GM19463 (cell line): ENCODE data around the gene GPATCH4.
A peak's percentile ranks its signal among the peaks of the same experiment; 100 is the strongest.
"Not testable (repeated sequence)": the region's sequence is repeated elsewhere in the genome, so short reads cannot be mapped to it uniquely, and the experiment has no call there.

Experiments used
- ATAC-seq: cut with Tn5 transposase; IDR thresholded peaks from one replicate; pipeline ENCODE4 v1.9.1; 2021; ENCODE audit warnings: mild to moderate bottlenecking, moderate library complexity; ENCODE audit not compliant: unreplicated experiment

The GPATCH4 gene

DNA sequence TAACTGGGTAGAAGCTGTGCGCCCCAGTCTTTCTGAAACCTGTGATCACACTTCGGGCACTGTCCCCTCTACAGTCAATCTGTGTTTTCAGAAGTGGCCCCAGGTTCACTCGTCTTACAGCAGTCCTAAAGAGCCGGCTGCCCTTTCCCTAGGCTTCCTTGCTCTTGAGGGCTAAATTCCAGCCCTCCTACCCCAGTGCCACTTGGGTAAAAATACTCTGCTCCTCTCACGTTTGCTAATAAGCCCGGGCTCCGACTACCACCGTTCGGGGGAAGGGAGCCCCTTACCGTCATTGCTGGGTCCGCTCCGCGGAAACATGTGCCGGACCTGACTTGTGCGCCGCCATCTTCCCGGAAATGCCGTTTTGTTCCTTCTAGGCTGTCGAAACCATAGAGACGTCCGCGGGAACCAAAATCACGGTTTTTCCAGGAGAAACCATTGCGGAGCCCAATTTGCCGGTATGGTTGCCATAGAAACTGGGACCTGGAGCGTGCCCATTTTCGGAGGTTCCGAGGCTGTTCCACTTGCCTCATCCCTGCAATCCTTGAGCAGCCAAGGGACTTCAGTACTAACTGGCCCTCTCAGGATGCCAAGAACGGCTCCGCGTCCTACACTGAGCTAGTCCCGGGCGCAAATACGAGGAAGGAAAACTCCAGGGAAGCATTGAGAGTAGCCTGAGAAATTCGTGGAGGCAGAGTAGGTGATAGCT lies at the start of gene GPATCH4:
Gene GPATCH4 (minus strand): TSS at position 358 of the 709 bp plus-strand sequence.
- ATAC-seq: peak; percentile 60

DNA sequence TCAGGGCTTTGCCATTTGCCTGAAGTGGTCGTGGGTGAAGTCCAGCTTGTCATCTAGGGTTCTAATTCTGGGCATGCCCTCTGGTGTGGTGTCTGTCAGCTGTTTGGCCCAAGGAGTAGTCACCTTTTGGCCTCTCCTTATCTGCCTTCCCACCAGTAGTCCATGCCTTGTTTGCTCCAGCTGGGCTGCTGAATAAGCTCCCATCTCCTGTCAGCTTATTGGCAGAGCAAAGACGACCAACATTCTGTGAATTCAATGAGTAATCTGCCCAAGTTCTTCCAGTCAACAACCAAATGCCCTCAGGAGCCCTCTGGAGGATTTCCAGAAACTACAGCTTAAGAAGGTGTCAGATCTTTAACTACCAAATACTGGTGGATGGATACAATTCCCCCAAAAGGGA lies 47.7 kb upstream of the GPATCH4 start:
- no peak for ATAC-seq

DNA sequence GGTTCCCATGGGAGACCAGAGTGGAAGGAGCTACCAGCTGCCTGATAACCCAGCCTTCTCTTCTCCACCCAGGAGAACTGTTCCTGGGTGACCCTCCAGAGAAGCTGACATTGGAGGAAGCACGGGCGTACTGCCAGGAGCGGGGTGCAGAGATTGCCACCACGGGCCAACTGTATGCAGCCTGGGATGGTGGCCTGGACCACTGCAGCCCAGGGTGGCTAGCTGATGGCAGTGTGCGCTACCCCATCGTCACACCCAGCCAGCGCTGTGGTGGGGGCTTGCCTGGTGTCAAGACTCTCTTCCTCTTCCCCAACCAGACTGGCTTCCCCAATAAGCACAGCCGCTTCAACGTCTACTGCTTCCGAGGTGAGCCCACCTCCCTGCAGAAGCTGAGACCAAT lies 47.2 kb upstream of the GPATCH4 start:
- no peak for ATAC-seq

DNA sequence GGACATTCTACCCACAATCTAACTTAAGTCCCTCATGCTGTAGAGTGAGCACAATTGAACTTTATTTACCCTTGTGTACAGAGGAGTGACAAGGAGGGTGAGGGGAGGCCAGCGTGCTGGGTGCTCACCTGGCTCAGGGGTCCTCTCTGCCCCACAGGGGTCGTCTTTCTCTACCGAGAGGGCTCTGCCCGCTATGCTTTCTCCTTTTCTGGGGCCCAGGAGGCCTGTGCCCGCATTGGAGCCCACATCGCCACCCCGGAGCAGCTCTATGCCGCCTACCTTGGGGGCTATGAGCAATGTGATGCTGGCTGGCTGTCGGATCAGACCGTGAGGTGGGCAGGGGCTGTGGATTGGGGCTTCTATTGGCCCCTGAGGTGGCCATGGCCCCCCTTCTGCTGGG lies 46.1 kb upstream of the GPATCH4 start:
- no peak for ATAC-seq

DNA sequence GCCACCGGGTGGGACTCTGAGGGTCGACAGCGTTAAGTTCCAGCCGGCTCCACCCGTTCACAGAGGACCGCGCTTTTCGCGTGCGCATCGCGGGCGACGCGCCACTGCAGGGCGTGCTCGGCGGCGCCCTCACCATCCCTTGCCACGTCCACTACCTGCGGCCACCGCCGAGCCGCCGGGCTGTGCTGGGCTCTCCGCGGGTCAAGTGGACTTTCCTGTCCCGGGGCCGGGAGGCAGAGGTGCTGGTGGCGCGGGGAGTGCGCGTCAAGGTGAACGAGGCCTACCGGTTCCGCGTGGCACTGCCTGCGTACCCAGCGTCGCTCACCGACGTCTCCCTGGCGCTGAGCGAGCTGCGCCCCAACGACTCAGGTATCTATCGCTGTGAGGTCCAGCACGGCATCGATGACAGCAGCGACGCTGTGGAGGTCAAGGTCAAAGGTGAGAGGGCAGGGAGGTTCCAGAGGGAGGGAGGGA lies 45.5 kb upstream of the GPATCH4 start:
- no peak for ATAC-seq

DNA sequence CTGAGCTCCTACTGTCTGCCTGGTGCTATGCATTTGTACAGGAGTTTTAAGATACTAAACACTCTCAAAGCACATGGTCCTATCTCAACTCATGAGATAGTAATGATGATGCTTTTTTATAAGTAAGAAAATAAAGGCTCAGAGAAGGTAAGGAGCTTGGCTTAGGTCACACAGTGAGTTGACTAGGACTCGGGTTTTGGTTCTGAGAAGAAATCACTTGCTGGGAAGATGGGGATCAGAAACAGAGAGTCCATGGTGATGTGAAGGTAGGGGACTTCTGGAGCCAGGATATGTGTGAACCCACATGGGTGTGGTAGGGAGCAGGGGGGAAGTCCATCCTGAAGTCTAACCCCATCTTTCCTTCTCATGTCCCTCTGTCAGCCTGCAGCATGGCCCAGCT lies 44.4 kb upstream of the GPATCH4 start:
- no peak for ATAC-seq

DNA sequence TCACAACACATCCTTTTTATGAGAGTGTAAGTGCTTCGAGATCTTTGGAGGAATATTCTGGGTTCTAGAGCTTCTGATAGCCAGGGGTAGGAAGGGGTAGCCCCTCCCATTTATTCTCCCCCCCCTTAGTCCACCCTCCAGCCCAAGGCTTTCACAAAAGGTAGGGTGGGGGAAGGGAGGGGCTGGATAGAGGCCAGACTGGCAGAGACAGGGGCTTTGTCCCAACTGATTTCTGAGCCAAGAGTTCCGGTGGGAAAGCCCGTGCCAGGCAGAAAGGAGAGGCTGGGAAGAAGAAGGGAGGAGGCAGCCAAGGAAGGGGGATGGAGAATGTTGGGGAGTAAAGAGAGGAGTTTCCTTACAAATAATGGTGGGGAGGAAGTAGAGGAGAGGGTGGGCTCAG lies 43.8 kb upstream of the GPATCH4 start:
- no peak for ATAC-seq

DNA sequence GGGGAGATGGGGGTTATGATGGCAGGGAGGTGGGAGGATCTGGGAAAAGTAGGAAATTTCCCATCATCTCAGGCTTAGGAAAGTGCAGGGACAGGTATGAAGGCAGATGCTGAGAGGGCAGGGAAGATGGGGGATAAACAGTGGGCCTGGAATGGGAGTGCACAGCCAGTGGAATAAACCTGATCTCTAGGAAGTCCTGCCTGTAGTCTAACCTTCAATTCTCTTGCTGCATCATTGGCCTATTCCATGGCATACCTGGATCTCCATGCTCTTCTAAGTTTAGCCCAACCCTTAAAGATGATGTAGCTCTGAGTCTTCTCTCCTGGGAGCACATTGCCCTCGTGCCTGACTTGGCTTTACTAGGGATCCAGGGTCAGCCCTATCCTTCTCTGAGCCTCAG lies 43.4 kb upstream of the GPATCH4 start:
- no peak for ATAC-seq

DNA sequence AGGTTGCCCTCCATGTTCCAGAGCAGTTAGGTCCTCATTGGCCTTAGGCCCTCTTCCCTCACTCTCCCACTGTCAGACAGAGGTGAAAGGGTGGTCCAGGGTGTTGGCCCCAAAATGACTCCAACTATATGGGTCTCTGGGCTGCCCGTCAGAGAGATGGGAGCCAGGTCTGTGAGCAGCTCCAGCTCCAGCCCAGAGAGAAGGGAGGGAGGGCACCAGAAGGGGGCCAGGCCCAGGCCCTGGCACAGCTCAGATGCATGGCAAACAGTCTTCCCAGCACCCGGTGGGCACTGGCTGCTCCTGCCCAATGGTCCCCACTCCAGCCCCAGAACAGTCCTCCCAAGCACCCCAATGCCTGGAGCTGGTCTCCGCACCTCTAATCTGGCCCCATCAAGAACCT lies 42.9 kb upstream of the GPATCH4 start:
- ATAC-seq: no peak

DNA sequence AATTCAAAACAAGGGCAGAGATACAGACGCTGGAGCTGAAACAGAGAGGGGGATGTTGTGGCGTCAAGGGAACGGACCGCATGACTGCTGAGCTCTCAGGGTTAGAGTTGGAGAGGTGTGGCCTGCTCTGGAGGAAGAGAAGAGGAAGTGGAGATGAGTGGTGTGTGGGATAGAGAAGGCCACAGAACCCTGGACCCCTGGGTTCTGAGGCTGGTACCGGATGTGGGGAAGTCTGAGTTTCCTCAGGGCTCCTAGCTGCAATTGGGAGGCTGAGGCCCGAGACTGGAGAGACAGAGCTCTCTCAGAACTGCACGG lies 42.5 kb upstream of the GPATCH4 start:
- no peak for ATAC-seq

DNA sequence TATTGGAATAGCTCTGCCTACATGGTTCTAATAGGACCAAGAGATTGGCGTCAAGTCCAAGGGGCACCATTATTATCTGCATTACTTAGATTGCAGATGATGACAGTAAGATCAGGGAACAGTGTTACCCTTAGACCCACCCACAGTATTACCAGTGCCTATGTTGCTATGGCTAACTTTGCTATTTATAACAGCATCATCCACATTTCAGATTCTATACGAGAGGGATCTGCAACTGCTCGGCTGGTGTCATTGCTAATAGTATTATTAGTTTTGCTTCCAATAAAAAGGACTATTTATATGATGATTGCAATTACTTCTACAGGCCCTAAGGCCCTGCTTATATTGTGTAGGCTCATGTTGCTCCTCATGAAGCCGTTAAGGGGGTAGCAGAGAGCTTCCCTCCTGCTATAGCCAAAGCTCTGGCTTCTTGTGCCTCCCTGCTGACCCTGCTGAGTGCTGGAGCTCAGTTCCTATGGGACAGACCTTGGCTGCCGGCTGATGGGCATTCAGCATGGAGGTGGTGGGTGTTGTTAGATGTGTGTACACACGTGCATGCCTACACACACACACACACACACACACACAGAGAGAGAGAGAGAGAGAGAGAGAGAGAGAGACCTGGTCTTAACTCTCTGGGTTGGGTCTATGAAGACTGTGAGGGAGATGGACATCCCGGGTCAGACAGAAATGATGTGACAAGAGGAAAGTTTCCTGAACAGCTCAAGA lies 41.9 kb upstream of the GPATCH4 start:
- no peak for ATAC-seq

DNA sequence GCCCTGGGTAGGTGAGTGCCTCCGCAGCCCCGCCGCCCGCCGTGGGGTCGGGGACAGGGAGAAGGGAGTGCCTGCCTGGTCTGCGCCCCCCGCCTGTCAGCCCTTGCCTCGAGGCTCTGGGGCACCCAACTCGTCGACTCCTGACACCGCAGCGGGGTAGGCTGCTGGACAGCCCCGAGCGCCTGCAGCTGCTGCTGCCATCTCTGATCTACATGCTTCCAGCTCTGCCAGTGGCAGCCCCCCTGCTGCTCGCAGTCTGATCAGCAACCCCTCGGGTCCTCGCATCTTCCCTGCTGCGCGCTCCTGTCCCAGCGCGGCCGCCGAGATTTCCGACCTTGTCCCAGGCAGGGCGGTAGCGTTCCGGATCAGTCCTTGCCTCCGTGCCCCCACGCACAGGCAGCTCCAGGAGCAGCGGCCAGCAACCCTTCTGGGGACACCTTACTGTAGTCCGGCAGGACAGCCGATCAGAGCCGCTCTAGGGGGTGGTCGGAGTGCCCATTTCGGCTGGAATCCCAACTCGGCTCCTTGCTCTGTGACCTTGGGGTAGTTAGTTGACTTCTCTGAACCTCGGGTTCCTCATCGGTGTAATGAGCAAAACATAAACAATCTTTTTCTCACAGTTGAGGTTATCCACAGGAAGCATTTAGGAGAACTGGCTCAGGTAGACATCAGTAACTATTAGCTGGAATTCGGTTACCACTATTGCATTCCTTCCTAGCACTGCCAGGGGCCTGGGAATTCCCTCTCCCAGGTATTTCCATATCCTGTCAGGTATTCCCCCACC lies 41.2 kb upstream of the GPATCH4 start:
- no peak for ATAC-seq

DNA sequence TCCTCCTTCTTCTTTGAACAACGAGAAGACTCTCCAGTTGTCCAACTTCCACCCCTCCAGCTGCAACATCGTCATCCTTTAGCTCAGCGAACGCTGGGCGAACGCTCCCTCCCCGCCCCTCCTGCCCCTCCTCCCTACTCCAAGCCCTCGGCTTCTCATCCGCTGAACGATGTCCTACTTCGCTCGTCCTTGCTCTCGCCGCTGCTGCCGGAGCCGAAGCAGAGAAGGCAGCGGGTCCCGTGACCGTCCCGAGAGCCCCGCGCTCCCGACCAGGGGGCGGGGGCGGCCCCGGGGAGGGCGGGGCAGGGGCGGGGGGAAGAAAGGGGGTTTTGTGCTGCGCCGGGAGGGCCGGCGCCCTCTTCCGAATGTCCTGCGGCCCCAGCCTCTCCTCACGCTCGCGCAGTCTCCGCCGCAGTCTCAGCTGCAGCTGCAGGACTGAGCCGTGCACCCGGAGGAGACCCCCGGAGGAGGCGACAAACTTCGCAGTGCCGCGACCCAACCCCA lies 40.5 kb upstream of the GPATCH4 start, which contains the start of gene BCAN:
Gene BCAN (plus strand): TSS at position 357 of the 504 bp plus-strand sequence. CDS start 3,938 bp downstream, outside the sequence.
- no peak for ATAC-seq

DNA sequence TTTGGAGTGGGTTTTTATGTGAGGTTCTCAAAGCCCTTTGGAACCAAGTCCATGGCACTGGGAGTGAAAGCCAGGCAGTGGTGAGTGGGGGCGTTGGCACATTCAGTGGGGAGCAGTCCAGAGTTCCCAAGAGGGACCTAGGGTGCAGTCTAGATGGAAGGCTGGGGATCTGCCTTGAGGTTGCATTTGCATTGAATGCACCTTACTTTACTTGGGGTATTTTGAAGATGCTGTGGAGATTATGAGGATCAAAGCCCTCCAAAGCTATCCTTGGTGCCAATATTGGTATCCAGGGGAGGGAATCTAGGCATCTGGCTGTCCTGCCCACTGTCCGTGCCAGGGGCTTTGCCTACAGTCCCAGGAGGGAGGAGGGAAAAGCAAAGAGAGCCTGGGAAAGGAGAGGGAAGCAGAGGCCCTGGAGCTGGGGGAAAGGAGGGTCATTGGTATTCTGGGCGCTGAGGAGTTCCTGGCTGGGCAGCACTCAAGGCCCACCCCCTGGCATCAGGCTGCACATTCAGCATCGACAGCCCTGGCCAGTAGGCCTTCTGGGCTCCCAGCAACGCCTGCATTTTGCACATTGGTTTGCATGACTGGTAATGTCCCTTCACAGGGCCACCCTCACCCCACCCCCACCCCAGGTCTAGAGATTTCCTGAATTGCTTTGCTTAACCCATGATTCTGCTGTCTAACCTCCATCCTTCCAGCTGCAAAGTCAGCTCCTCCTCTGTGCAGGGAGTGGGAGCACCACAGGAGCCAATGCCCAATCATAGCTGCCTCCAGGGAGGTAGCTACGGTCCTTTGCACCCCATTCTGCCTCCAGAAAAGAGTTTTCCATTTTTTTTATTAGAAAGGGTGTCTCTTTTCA lies 39.8 kb upstream of the GPATCH4 start:
- ATAC-seq: no peak

DNA sequence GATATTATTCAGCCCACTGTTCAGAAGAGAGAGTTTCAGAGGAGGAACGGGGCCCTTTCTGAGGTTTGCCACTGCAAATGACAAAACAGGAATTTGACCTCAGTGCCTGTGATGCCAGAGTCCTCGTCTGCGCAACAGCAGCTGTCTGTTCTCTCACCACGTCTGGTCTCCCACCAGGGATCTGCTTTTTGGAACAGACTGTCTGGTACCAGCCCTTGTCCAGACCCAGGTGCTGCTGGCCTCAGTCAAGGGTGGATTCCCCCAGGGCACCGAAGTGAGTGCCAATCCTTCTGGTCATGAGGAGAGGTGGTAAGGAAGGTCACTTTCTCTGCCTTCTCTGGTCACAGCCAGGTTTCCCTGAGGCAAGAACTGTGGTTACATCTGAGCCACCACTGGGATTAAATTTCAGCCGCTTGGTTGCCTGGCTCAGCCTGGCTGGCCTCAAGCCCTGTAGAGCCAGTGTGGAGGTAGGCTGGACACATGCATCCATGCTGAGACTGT lies 38.4 kb upstream of the GPATCH4 start:
- ATAC-seq: no peak

DNA sequence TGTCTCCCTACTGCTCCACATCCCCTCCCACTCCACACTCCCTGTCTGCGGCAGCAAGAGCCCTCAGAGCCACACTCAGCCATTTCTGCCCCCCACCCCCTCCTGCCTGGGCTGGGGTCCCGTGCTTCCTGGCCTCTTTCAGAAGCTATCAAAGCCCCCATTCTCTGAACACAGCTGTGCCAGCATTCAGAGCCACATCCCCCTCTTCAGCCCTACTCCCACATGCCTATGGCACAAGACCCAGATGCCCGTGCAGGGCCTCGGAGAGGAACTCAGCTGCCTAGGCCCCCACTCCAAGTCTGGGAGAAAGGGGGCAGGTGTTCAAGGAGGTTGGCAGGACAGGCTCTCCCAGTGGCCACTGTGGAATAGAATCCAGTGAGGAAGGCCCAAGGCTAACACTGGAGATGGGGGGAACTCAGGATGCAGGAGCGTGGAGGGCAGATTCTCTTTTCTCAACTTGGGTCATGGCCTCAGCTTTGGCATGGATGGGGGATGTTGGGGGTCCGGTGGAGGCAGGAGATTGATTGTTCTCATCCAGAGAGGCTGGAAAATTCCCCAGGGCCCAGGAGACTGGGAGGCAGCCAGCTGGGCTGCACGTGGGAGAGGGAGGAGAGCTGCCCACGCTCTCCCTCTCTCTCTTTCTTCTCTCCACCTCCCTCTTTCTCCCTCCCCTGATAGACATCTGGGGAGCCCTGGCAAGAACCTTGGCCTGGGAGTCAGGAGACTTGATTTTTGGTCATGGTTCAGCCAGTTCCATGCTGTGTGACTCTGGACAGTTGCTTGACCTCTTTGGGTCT lies 37.1 kb upstream of the GPATCH4 start:
- no peak for ATAC-seq

DNA sequence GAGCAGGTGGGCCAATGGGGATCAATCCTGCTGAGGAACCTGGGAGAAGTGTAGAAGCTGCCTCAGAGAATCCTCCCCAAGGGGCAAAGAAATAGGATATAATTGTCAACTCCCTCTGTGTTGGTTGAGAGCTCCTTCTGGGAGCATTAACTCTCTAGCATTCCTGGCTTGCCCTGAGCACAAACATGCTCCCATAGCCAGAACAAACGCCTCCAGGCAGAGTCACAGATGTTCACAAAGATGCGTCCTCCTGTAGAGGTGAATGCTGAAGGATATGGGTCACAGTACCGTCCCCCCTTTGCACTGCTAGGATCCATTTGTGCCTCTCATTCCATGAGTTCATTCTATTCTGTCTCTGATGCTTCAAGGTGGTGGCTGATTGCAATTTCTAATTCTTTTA lies 31.1 kb upstream of the GPATCH4 start:
- no peak for ATAC-seq

DNA sequence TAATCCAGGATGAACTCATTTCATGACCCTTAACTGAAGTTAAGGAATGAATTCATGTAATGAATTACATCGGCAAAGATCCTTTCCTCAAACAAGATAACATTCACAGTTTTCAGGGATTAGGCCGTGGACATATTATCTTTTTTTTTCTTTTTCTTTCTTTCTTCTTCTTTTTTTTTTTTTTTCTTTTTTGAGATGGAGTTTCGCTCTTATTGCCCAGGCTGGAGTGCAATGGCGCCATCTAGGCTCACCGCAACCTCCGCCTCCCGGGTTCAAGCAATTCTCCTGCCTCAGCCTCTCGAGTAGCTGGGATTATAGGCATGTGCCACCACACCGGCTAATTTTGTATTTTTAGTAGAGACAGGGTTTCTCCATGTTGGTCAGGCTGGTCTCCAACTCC lies 29.9 kb upstream of the GPATCH4 start:
- ATAC-seq: not testable (repeated sequence)

DNA sequence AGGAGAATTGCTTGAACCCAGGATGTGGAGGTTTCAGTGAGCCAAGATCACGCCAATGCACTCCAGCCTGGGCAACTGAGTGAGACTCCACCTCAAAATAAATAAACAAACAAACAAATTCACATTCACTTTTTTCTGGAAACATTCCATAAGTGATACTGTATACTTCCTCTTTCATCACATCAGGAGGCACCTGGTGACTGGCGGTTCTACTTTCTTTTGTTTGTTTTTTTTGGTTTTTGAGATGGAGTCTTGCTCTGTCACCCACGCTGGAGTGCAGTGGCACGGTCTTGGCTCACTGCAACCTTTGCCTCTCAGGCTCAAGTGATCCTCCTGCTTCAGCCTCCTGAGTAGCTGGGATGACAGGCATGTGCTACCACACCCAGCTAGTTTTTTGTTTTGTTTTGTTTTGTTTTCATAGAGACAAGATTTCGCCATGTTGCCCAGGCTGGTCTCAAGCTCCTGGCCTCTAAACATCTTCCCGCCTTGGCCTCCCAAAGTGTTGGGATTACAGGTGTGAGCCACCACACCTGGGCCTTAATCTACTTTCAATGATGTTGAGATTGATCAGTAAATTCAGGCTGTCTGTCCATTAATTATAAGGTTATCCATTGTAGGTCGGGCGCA lies 28.7 kb upstream of the GPATCH4 start:
- no peak for ATAC-seq
